Panc1 (cell line): ENCODE data around the gene NOS2. TPM values are rescaled to one million over a fixed set of nuclear protein-coding genes. Genes with fewer than 3 reads are reported as not detected.

Experiments
- ATAC-seq: fragments of 200-7000 bp; cut with Tn5 transposase; 2 replicates; pipeline ENCODE4 v1.9.1; 2020; ENCODE audit warnings: mild to moderate bottlenecking, moderate library complexity
- BruUV-seq: library from RNA; stranded (reverse); fragments of 400-500 nt; replicated peaks from 2 replicates; lab custom pipeline; 2021; lab: Mats Ljungman, UMichigan
- CTCF ChIA-PET: fragments of 300-600 bp; sonication (Branson Sonifier 250); formaldehyde crosslinking; loops from one replicate; lab custom pipeline; 2022; ENCODE audit warnings: antibody characterized with exemption; lab: Charles Lee
- POLR2A ChIA-PET: fragments of 300-600 bp; sonication (Branson Sonifier 250); formaldehyde crosslinking; loops from one replicate; lab custom pipeline; 2022; ENCODE audit warnings: antibody characterized with exemption; lab: Charles Lee
- DNase-seq: peaks from one replicate; pipeline ENCODE4 v3.0.0-alpha.2; 2010; ENCODE audit warnings: low read depth, low spot score
- H3K27ac ChIP-seq: 2 replicates; pipeline ENCODE4 v1.5.1; 2011; ENCODE audit warnings: mild to moderate bottlenecking, low read length, inconsistent platforms
- H3K27me3 ChIP-seq: fragments of 200-500 bp; sonication (Bioruptor generic); 2 replicates; pipeline ENCODE4 v1.6.0; 2014; ENCODE audit warnings: low read length, inconsistent platforms; ENCODE audit not compliant: control insufficient read depth, insufficient read depth
- H3K36me3 ChIP-seq: fragments of 200-500 bp; sonication (Bioruptor generic); 2 replicates; pipeline ENCODE4 v1.5.1; 2014; ENCODE audit warnings: inconsistent platforms, mild to moderate bottlenecking, low read length, moderate library complexity; ENCODE audit not compliant: control insufficient read depth, insufficient read depth
- H3K4me1 ChIP-seq: 2 replicates; pipeline ENCODE4 v1.5.1; 2011; ENCODE audit warnings: inconsistent platforms, mild to moderate bottlenecking, low read length, moderate library complexity; ENCODE audit not compliant: control insufficient read depth, insufficient read depth
- H3K4me3 ChIP-seq, 2 experiments: 2 replicates each; pipeline ENCODE4 v1.5.1; 2011 to 2012; ENCODE audit warnings: low read depth in 2 of 2, low read length in 2 of 2, mild to moderate bottlenecking in 2 of 2, inconsistent platforms in 1 of 2, moderate library complexity in 1 of 2
- H3K9me3 ChIP-seq: fragments of 200-500 bp; sonication (Bioruptor generic); 2 replicates; pipeline ENCODE4 v1.5.1; 2014; ENCODE audit warnings: low read depth, mild to moderate bottlenecking, inconsistent platforms, low read length, moderate library complexity; ENCODE audit not compliant: control insufficient read depth, insufficient read depth
- POLR2AphosphoS5 ChIP-seq: IDR thresholded peaks from 2 replicates; pipeline ENCODE4 v1.6.1; 2012; ENCODE audit warnings: mild to moderate bottlenecking, low read depth, low read length, moderate library complexity
- SIN3A ChIP-seq: IDR thresholded peaks from 2 replicates; pipeline ENCODE4 v1.6.1; 2012; ENCODE audit warnings: low read depth, mild to moderate bottlenecking, low read length, moderate library complexity, borderline replicate concordance; ENCODE audit not compliant: insufficient read depth
- TCF7L2 ChIP-seq: IDR thresholded peaks from 2 replicates; pipeline ENCODE4 v1.6.1; 2011; ENCODE audit warnings: mild to moderate bottlenecking, low read depth, low read length, inconsistent platforms
- in situ Hi-C: cut with HindIII; loops from 2 replicates; pipeline ENCODE4 v1.10.0; 2016; ENCODE audit warnings: low sequenced_read_pairs, low pct_unique_long_range_greater_than_20kb
- intact Hi-C: fragments of 100-400 bp; cut with micrococcal nuclease; formaldehyde crosslinking; loops from one replicate; pipeline ENCODE4 v1.10.0; 2022; ENCODE audit not compliant: unreplicated experiment
- total RNA-seq: library from RNA; stranded (reverse); gene quantifications from one replicate; pipeline ENCODE4 v1.2.1, GENCODE V29; 2021; ENCODE audit not compliant: unreplicated experiment
- TF ChIP-seq, protein P1 (sequence below), 2 experiments: IDR thresholded peaks; 2 replicates each; pipeline ENCODE4 v1.6.1; 2011 to 2012; ENCODE audit warnings: low read depth in 2 of 2, control low read depth in 1 of 2, low read length in 1 of 2, mild to moderate bottlenecking in 1 of 2, moderate library complexity in 1 of 2; ENCODE audit not compliant: insufficient read depth in 1 of 2
- TF ChIP-seq, protein P2 (sequence below): fragments of 450-650 bp; IDR thresholded peaks from 2 replicates; pipeline ENCODE4 v1.5.1; 2017; ENCODE audit warnings: mild to moderate bottlenecking

Gene NOS2
- total RNA-seq, 1 experiment from 2014 or later, result 0.08 TPM

DNA sequence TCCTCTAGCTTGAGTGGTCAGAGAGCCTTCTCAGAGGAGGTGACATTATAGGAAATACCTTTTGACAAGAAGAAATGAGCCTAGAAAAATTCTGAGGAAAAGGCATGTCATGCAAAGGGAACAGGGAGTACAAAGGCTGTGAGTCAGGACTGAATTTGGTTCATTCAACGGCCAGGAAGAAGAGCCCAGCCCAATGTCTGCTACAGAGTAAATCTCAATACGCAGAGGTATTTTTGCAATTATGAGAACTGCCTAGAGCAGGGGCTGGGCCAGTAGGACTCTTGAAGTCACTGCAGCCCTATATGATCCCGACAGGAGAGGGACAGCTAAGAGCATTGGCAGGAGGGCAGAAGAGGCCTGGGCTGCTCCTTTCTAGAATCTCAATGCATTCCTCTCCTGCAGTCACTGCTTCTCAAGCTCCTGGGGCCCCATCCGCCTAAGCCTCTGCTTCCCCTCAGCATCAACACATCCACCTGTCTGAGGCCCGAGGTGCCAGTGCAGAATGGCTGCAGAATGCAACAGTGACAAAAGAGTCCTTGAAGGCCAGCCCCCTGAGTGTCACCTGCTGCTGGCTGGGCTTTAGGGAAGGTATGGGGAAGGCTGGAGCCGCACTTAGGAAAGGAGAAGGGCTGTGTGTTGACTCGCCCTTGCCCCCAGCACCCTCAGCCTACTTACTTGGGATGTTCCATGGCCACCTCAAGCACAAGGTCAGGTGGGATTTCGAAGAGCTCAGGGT is 20.1 kb downstream of the NOS2 start (continued):
- TF ChIP-seq, protein P1, sequence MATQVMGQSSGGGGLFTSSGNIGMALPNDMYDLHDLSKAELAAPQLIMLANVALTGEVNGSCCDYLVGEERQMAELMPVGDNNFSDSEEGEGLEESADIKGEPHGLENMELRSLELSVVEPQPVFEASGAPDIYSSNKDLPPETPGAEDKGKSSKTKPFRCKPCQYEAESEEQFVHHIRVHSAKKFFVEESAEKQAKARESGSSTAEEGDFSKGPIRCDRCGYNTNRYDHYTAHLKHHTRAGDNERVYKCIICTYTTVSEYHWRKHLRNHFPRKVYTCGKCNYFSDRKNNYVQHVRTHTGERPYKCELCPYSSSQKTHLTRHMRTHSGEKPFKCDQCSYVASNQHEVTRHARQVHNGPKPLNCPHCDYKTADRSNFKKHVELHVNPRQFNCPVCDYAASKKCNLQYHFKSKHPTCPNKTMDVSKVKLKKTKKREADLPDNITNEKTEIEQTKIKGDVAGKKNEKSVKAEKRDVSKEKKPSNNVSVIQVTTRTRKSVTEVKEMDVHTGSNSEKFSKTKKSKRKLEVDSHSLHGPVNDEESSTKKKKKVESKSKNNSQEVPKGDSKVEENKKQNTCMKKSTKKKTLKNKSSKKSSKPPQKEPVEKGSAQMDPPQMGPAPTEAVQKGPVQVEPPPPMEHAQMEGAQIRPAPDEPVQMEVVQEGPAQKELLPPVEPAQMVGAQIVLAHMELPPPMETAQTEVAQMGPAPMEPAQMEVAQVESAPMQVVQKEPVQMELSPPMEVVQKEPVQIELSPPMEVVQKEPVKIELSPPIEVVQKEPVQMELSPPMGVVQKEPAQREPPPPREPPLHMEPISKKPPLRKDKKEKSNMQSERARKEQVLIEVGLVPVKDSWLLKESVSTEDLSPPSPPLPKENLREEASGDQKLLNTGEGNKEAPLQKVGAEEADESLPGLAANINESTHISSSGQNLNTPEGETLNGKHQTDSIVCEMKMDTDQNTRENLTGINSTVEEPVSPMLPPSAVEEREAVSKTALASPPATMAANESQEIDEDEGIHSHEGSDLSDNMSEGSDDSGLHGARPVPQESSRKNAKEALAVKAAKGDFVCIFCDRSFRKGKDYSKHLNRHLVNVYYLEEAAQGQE (IDR thresholded peaks at IDR 0.05; ENCODE audit: insufficient read depth in 1 of 2, low read depth in 2 of 2, low read length in 1 of 2), result no peak

DNA sequence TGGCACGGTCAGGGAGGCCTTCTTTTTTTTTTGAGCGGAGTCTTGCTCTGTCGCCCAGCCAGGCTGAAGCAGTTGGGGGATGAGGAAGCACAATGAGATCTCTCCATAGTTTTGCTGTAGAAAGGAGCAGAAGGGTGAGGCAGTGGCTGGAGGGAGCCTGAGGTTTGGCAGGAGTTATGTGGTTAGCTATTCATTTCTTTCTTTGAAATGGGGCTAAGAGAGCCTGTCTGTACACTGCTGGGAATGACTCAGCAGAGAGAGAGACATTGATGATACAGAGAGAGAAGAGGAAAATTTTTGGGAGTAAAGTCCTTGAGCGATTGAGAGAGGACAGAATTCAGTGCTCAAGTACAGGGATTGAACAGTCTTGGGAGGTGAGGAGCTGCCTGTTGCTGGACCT is 22.1 kb downstream of the NOS2 start:
- H3K4me3 ChIP-seq, result no peak overlapping the region
- no peak overlapping the region for H3K27ac ChIP-seq
- no peaks in the 10 kb centered on the region for H3K9me3 ChIP-seq
- POLR2A ChIA-PET, result no interaction called here
- intact Hi-C loops, result no loop called here
- no peak for DNase-seq
- H3K4me1 ChIP-seq, result no peaks in the 10 kb centered on the region
- ATAC-seq, result no peak
- H3K27me3 ChIP-seq, result no peaks in the 10 kb centered on the region
- no peaks in the 10 kb centered on the region for H3K36me3 ChIP-seq
- no peak for TF ChIP-seq SIN3A
- TF ChIP-seq, protein P2, sequence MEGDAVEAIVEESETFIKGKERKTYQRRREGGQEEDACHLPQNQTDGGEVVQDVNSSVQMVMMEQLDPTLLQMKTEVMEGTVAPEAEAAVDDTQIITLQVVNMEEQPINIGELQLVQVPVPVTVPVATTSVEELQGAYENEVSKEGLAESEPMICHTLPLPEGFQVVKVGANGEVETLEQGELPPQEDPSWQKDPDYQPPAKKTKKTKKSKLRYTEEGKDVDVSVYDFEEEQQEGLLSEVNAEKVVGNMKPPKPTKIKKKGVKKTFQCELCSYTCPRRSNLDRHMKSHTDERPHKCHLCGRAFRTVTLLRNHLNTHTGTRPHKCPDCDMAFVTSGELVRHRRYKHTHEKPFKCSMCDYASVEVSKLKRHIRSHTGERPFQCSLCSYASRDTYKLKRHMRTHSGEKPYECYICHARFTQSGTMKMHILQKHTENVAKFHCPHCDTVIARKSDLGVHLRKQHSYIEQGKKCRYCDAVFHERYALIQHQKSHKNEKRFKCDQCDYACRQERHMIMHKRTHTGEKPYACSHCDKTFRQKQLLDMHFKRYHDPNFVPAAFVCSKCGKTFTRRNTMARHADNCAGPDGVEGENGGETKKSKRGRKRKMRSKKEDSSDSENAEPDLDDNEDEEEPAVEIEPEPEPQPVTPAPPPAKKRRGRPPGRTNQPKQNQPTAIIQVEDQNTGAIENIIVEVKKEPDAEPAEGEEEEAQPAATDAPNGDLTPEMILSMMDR, result no peak
- TF ChIP-seq, protein P1 (IDR thresholded peaks at IDR 0.05; ENCODE audit: insufficient read depth in 1 of 2, low read depth in 2 of 2, low read length in 1 of 2), result no peak
- TF ChIP-seq TCF7L2, result no peak
- no peak for TF ChIP-seq POLR2AphosphoS5
- CTCF ChIA-PET, result interaction anchor here (2.1 kb wide), 1 partner anchor 27 kb away, joined by 9 read pairs; no protein-coding TSS in a partner anchor
- in situ Hi-C loops, result no loop called here
- BruUV-seq, result no TSS peak
